ENCODE measurements around the gene SMKR1. TPM values are rescaled to one million over a fixed set of nuclear protein-coding genes. Genes with fewer than 3 reads are reported as not detected.

SMKR1 gene
- total and polyA plus RNA-seq, 9 of the 15 experiments (the other 6 are each of a cell fraction or from before 2014, with no cell fraction given) = 0.58 to 1.8 (median 0.93) TPM; not detected in 1

- Histone ChIP-seq H3K4me1 (replicated peaks in 1 of 2; ENCODE audit: control insufficient read depth in 2 of 2, insufficient read depth in 2 of 2, low read length in 2 of 2) (no peaks in the 10 kb centered on the region), H2AFZ (ENCODE audit: low read depth, low read length) (no peak overlapping the region), H3K79me2 (ENCODE audit: control insufficient read depth, insufficient read depth, low read length) (no peaks in the 10 kb centered on the region), H3K4me3 (no peak overlapping the region), H3K9ac (ENCODE audit: insufficient read depth in 1 of 2, low read depth in 2 of 2, low read length in 2 of 2) (no peak overlapping the region), H3K27ac (ENCODE audit: extremely low read depth, low read depth, low read length) (no peak overlapping the region), H4K20me1 (replicated peaks; ENCODE audit: control insufficient read depth, insufficient read depth, low read length) (no peaks in the 10 kb centered on the region), H3K4me2 (ENCODE audit: insufficient read depth, low read length) (no peak overlapping the region), H3K9me1 (ENCODE audit: control insufficient read depth, insufficient read depth, low read length) (no peaks in the 10 kb centered on the region), H3K27me3 (ENCODE audit: control insufficient read depth in 2 of 2, insufficient read depth in 2 of 2, low read length in 2 of 2) (no peaks in the 10 kb centered on the region), H3K9me3 (replicated peaks; ENCODE audit: control insufficient read depth, insufficient read depth, low read depth, low read length) (no peaks in the 10 kb centered on the region), H3K36me3 (ENCODE audit: control insufficient read depth, insufficient read depth, low read length) (peaks cover 95% of the 10 kb centered on the region)
- CTCF ChIA-PET (ENCODE audit: low intra/inter-chr PET ratio) = interaction anchor here (3.6 to 5.5 kb wide), 2 partner anchors 127 to 251 kb away, joined by 44 to 80 read pairs; no protein-coding TSS in a partner anchor
- ATAC-seq (no peak), DNase-seq (ENCODE audit: extremely low read depth in 1 of 4, low spot score in 3 of 4) (no peak), FAIRE-seq (no peak)
- in situ Hi-C loops (cut with MboI) (loop anchor here (5.0 kb wide), 1 partner anchor 248 kb away; no protein-coding TSS in a partner anchor), intact Hi-C loops (cut with micrococcal nuclease) (loop anchor here (5.0 kb wide), 1 partner anchor 357 kb away; no protein-coding TSS in a partner anchor)
- POLR2A ChIA-PET = interaction anchor here (0.9 to 1.9 kb wide), 6 partner anchors 15 to 102 kb away, joined by 3 to 6 read pairs (median 4); no protein-coding TSS in a partner anchor
- no TSS peak for BruUV-seq (replicated peaks)
- TF ChIP-seq PHB (CRISPR knock-in tag; IDR thresholded peaks at IDR 0.05) (no peak), RUNX1 (IDR thresholded peaks at IDR 0.05; ENCODE audit: low read depth) (no peak), CREB5 (CRISPR knock-in tag; IDR thresholded peaks at IDR 0.05) (no peak), ETV6 (IDR thresholded peaks at IDR 0.05; ENCODE audit: borderline replicate concordance in 1 of 2, low read depth in 2 of 2, low read length in 1 of 2) (no peak), ETV6 (CRISPR knock-in tag; IDR thresholded peaks at IDR 0.05; ENCODE audit: borderline replicate concordance) (no peak), MBD1 (CRISPR knock-in tag; IDR thresholded peaks at IDR 0.05) (no peak), THRB (CRISPR knock-in tag; conservative IDR thresholded peaks at IDR 0.05) (no peak), MLX (CRISPR knock-in tag; conservative IDR thresholded peaks at IDR 0.05) (no peak), ZNF518B (CRISPR knock-in tag; IDR thresholded peaks at IDR 0.05) (no peak), DDX20 (tag; IDR thresholded peaks at IDR 0.05; ENCODE audit: low read depth) (no peak), PCBP2 (IDR thresholded peaks at IDR 0.05; ENCODE audit: low read depth, low read length, poor library complexity, severe bottlenecking) (no peak), PRMT5 (CRISPR knock-in tag; IDR thresholded peaks at IDR 0.05) (no peak), SIN3A (IDR thresholded peaks at IDR 0.05; ENCODE audit: borderline replicate concordance in 2 of 2, control insufficient read depth in 1 of 2, low read depth in 2 of 2, low read length in 2 of 2) (no peak)
Measured at GRCh38 chr7:129469930-129470329, 32.4 kb upstream of the SMKR1 start.
